Hypothalamus (tissue), 51 donors: ENCODE measurements around the gene TMEM203.

Experiments used
- DNase-seq, 51 donors: peaks; one replicate each; lab custom pipeline; 2025; lab: John Stamatoyannopoulos, UW

The TMEM203 gene

DNA sequence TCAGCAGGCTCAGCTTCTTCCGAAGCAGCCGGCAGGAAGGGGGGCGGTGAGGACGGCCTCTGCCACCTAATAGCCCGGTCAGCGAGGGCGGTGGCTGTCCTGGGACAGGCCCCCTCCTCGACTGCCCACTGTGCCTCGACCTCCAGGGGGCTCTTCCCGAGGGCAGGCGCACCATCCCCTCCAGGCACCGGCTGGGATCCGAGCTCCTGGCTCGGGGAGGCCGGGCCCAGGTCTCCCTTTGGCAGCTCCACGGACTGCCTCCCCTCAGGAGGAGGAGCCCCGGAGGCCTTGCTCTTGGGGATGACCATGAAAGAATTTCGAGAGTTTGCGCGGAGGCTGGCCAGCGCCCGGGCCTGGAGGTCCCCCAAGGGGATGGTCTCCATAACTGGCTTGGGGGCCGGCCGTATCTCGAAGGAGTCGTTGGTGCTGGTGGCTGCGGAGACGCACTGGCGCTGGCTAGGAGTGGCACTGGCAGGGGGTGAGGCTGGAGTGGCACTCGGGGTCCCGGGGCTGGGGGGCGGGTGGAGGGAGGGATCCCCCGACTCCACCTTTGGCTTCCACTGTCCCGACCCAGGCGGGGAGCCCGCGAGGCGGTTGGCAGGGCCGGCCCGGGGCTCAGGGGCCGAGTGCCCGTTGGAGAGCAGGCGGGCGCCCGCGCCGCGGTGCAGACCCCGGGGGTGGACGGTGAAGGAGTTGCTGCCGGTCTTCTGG lies 5.9 kb downstream of the TMEM203 start:
- DNase-seq: peak in 1 of 51 donors; percentile 13

DNA sequence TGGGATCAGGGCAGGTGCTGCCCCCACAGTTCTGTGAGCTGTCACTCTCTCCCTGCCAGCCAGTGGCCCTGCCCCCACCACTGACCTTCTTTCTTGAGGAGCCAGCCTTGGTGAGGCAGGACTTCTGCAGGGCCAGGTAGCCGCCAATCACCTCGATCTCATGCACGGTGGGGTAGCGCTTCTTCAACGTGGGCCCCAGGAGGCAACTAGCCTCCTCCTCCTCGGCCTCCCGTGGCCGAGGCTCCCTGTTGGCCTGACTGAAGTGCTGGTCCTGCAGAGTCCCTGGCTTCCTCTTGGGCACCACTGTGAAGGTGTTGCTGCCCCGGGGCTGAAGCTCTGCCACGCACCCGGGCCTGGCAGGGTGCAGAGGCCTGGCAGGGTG lies 6.6 kb downstream of the TMEM203 start:
- DNase-seq: peak in 2 of 51 donors; percentile 30 to 40

DNA sequence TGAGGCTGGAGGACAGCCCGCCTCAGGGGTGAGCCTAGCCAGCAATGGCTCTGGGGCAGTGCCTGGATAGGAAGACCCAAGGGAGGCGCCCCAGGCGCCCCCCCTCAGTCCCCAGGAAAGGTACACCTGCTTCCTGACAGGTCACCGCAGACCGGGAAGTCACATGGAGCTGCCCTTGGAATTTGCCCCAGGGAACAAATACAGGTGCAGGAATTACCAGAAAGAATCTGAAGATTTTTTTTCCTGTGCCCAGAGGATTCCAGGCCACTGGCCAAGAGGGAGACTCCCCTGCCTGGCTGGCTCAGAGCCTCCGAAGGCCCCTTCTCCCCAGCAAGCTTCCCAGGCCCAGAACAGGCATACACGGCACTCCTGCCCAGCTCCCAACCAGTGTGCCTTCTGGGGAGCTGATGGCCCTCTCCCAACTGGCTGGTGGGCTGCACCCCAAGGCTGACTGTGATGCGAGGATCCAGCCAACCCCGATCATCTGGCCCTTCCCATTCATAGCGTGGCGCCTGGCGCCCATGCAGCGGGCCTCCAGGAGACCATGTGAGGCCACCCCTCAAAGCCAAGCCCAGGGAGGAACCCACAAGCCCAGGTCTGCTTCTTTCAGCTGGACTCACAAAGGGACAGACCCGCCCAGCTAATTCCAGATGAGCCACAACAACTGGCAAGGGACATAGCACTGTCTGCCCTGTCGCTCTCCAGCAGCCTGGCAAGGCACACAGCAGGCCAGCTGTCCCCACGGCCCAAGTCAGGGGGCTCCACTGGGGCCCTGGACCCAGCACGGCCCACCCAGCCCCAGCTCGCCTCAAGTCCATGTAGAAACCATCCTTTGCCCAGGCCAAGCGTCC lies 7.2 kb downstream of the TMEM203 start:
- peak in 4 of 51 donors; percentile 25 to 46 (median 38) for DNase-seq

DNA sequence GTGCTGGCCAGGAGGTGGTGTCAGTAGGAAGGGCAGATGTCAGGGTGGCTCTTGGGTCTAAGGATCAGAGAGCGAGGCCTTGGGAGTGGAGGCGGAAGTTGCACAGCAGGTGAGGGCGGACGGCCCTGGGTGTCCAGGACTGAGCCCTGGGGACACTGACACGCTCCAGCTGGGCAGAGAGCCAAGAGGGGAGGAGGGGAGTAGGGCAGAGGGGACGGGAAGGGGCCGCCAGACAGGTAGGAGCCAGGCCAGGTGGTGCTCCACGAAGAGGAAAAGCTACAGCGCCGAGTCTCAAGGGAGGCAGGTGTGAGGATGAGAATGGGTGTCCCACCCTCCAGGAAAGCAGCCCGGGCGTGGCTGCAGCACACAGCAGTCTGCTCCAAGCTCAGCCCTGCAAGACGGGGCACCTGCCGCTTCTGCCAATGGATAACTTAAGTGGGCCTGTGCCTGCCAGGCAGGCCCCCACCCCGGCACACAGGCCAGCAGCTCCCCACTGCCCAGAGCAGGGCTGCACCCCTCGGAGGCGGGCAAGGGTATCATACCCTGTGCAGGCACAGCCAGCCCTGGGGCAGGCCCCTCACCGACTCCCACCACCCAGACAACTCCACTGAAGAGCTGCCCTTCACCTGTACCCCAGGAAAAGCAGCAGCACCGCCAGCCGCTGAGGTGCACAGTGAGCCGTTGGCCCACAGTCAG lies 9.8 kb downstream of the TMEM203 start:
- DNase-seq: no peak

DNA sequence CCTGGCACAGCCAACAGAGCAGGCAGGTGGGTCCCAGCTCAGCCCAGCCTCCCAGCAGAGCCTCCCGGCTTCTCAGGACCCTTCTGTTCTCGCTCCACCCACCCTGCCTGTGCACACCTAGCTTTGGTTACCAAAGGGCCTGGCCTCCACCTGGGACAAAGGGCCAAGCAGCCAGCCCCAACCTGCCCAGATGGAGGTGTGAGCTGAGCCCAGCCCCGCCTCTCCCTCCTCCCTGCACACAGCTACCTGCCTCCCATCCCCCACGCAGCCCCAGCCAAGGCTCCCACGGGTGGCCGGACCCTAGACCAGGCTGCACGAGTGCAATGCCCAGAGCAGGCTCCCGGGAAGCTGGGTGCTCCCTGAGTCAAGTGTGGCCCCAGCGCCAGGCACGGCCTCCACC lies 10.5 kb downstream of the TMEM203 start:
- no peak for DNase-seq

DNA sequence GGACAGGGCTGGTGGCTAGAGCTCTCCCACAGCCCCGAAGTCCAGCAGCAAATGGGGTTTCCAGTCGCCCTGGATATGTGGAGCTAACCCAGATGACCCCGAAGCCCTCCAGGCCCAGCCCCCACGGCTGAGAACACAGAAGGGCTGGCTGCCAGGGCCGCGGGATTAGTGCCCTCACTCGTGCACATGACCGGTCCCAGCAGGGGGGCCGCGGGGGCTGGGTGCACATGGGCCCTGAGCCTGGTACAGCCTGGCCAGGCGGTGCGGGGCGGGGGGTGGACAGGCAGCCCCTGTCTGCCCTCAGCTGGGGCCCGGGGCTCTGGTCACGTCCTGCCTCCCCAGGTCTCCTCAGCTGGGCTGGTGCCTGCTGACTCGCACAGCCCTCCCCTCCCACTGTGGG lies 11.1 kb downstream of the TMEM203 start:
- peak; percentile 28 to 96 (median 83) for DNase-seq

DNA sequence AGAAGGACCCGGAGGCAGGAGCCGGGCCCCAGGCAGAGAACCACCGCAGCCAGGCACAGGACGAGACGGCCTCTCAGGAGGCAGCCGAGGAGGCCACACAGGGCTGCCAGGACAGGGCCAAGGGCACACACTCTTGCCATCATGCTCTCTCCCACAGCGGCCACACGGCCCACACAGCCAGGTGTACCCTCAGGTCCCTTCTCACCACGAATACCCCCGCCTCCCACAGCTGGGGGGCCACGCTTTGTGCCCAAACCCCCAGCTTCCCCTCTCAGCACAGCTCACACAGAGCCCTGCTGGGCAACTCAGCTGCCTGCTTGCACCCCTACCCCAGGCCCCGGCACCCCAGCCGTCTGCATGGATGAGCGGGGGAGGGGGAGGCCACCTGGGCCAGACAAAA lies 11.7 kb downstream of the TMEM203 start:
- peak in 1 of 51 donors; percentile 43 for DNase-seq

DNA sequence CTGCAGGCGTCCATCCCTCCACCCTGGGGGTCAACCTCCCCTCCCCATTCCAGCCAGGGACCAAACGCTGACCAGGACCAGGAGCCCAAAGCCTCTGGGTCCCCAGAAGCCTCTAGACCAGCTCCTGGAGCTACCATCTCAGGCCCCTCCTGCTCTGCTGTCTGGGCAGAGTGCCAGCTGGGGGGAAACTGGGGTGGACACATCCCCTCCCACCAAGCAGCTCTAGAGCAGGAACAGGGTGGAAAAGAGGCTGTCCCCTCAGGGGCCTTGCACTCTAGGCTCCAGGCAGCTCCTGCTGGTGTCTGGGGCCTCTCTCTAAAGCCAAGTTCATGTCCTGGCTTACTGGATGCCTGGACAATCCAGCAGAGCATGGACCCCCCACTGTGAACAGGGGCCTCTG lies 12.6 kb downstream of the TMEM203 start:
- no peak for DNase-seq

DNA sequence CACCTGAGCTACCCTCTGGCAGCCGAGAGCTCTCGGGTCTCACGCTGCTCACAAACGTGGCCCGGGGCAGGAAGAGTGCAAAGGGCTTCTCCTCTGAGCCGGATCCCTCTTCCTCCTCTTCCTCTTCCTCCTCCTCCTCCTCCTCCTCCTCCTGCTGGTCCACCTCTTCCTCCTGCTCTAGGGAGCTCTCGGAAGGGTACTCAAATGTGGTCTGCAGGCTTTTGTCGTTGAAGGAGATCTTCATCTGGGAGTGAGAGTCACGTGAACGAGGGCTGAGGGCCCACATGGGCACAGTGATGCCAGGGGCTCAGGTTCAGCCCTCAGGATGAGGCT lies 13.0 kb downstream of the TMEM203 start:
- no peak for DNase-seq

DNA sequence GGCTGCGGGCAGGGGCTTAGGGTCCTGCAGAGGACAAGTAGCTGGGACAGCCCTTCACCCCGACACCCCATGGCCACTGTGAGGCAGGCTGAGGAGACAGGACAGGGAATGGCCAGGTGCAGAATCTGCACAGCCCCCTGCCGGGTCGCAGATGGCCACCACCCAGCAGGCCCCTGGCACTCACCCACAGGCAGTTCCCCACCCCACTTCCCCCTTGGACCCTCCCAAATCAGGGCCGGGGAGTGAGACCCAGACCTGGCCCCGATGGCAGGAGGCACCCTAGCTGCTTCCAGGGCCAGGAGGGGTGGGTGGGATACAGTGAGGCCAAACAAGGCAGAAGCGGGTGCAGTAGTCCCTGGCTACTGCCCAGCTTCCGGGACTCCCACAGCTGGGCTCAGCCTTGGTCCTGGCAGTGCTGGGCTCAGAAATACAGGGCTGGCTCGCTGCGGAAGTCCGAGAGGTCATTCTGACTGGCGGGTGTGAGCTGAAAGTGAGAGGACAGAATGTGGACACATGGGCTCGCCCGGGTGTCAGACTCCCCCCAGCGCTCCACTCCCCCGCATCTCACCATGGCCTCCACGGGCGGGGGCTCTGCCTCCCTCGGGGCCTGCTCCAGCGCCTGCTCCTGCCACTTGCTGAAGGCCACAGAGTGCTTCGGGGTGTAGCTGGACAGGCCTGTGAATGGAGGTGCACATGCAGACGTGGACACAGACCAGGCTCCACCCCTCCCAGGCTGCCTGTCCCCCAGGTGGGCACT lies 13.6 kb downstream of the TMEM203 start:
- peak in 34 of 51 donors; percentile 22 to 84 (median 68) for DNase-seq

DNA sequence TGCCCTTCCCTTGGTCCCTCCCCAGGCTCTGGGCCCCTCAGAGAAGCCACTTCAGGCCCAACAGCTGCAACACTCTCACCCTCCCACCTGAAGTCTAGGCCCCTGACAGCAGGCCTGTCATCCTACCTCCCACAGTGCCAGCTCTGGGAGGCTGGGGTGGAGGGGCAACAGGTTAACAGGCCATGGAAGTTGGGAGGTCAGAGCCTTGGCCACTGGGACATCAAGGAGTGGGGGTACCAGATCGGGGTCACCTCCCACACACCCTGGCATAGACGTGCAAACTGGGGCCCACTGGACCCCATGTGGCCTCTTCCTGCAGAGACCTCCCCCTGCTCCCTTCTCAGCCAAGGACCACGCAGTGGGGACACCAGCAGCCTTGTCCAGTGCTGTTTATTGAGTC lies 14.2 kb downstream of the TMEM203 start:
- no peak for DNase-seq

DNA sequence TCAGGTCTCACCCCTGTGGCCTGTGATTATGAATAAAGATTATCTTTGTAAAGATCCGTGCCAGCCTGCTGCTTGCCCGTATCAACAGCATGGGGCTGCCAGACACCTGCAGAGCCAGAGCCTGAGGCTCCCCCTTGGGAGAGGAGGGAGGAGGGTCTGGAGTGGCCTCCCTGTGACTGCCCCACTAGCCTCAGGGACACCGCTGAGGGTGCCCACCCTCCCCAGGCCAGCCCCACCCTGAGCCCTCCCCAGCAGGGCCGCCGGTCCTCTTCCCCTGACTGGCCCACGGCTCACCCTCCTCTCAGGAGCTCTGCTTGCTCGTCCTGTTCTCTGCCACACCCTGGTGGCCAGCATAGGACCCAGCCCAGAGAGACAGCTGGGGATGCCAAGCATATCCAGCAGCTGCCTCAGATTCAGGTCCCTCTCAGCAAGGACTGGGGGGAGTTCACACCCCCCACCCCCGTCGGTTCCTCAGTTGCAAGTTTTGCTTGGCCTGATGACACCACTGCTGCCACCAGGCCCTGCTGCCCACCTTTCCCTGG lies 15.1 kb downstream of the TMEM203 start:
- DNase-seq: no peak

DNA sequence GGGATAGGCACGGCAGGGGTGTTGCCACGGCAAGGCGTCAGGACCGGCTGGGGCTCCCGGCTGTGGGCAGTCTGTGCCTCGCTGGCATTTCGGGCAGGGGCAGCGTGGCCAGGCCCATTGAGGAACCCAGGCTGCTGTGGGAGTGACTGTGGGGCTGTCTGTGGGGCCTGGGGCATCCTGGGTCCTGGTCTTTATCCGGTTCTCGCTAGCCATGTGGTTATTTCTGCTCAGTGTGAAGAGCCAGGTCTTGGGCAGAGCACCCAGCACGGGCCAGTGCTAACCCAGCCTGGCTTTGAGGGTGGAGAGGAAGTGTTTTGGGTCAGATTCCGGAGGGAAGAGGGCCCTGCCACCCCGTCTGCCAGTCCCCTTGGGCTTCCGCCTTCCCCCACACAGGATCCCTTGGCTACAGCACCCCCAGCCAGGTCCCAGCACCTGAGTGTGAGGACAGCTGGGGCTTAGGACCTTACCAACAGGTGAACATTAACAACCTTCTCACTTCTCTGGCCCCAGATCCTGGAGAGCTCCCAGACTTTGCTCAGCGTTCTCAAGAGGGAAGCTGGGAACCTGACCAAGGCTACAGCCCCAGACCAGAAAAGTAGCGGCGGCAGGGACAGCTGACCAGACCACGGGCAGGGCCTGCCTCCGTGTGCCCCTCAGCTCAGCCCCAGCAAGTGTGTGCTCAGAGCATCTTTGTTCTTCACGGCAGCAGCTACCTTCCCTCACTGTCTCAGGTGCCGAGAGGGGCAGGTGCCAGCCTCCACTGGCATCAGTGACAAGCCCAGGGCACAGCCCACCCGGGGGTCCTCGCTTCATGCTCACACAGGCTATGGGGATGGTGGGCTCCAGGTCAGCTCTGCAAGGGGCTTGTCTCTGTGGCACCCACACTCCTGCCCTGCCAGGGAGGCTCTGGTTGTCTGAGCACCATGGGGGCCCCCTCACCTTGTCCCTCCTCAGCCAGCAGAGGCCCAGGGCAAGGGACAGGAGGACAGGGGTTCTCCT lies 15.9 kb downstream of the TMEM203 start:
- DNase-seq: peak in 1 of 51 donors; percentile 54

DNA sequence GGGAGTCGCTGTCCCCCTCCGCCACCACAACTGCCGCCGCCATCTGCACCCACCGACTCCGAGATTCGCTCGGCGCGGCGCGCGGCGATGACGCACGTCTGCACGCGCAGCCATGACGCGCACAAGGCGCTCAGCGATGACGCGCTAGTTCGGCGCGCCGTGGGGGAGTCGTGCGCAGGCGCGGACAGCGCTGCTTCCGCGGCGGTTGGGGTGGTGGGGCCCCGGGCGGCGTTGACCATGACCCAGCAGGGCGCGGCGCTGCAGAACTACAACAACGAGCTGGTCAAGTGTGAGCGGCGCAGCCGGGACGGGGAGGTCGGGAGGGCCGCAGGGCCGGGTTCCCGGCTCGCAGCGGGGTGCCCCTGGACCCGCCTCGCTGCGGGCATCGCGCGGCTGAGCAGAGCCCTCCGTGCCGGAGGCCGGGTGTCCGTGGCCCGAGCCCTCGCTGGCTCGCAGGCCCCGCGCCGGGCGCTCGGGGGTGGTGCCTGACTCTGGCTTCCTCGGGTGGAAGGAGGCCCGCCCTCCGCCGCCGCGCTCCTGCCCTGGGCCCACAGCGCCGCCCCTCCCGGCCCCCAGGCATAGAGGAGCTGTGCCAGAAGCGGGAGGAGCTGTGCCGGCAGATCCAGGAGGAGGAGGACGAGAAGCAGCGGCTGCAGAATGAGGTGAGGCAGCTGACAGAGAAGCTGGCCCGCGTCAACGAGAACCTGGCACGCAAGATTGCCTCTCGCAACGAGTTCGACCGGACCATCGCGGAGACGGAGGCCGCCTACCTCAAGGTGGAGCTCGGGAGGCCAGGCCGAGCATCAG lies 16.8 kb downstream of the TMEM203 start, which contains the start of the genes ANAPC2 and SSNA1:
Gene ANAPC2, minus strand, starts transcription at position 71 of the 807 bp plus-strand sequence. Its CDS starts 28 bp downstream, at position 43.
Gene SSNA1, plus strand, starts transcription at position 187 of the 807 bp plus-strand sequence. Its CDS starts 51 bp downstream, at position 238.
- peak; percentile 64 to 96 (median 88) for DNase-seq

DNA sequence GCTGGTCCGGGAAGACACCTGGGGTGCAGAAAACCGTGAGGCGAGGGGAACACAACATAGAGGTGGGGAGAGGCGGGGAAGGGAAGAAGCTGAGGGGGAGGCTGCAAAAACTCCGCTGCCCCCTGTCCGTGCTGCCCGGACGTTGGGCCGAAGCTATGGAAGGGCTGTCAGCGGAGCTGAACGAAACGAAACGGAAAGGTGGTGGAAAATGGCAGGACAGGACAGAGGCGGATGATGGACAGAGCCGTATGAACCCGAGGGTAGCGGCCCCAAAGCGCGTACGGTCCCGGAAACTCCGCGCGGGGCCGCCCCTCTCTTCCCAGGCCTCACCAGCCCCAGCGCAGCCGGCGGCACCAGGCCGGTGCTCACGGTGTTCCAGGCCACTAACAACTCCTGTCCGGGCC lies 17.4 kb downstream of the TMEM203 start:
- DNase-seq: no peak

DNA sequence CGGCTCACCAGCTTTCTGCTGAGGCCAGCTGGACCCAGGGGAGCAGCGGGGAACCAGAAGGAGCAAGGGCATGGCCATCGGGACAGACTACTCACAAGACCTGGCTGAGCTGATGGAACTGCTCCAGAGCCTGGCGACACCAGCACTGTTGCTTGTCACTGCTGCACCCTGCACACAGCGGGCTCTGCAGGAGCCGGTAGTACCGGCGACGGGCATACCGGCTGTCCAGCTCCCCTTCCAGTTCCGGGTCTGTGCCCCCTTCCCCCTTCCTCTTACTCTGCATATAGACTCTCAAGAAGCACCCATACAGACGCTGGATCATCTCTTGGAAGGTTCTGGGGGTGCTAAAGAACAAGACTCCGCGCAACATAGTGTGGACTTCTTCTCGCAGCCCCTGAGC lies 18.1 kb downstream of the TMEM203 start:
- DNase-seq: no peak

DNA sequence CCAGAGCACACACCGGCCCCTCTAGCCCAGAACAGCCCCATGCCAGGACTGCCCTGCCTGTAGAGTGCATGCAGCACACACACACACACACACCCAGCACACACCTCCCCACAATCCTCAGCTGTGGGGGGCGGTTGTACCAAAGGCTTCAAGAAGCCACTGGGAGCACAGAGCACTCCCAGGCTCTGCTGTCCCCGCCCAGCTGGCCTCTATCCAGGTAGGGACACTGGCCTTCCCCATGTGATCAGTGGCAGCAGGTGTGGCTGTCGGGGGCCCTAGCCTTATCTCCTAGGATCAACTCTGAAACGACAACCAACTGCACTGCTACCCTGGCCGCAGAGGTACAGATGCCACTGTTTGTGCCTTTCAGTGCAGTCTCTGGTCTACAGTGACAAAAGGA lies 19.1 kb downstream of the TMEM203 start:
- DNase-seq: no peak

DNA sequence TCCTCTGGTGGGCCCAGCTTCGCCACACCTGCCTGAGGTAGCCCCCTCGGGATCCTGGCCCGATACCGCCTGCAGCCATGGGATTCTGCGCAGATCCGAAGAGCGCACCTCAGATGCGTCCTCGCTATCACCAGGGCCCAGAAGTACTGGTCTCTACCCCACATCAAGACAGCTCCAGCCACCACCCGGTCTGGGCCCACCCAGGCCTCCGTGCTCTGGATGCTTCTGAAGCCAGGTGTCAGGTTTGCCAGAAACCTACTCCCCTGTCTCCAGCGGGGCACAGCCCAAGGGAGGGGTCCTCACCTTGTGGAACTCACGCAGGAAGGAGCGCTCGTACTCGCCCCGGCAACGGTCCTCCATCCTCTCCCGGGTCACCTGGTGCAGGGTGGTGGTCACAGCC lies 19.5 kb downstream of the TMEM203 start:
- DNase-seq: no peak
